Measurements from ENCODE around the gene FLT1.

GRCh38 chr13:28320884-28321574 is 173.9 kb downstream of the FLT1 start:
- no peak for TF ChIP-seq CTCF (IDR thresholded peaks at IDR 0.05)
- TF ChIP-seq RNF2 (IDR thresholded peaks at IDR 0.05; ENCODE audit: borderline replicate concordance, low read depth), result no peak
- TF ChIP-seq SREBF2 (IDR thresholded peaks at IDR 0.05), result no peak
- no peak for TF ChIP-seq POLR2A (IDR thresholded peaks at IDR 0.05; ENCODE audit: low read length)
- no peak for TF ChIP-seq PHF8 (IDR thresholded peaks at IDR 0.05; ENCODE audit: borderline replicate concordance, low read depth)
- TF ChIP-seq CEBPB (IDR thresholded peaks at IDR 0.05), result no peak
- TF ChIP-seq RAD21 (conservative IDR thresholded peaks at IDR 0.05 in 1 of 2, IDR thresholded peaks at IDR 0.05 in 1 of 2), result no peak
- TF ChIP-seq EP300 (IDR thresholded peaks at IDR 0.05), result no peak
- no peak for TF ChIP-seq FOSB (CRISPR knock-in tag; IDR thresholded peaks at IDR 0.05)

Measured in A549 (cell line).